ENCODE results near the gene MAP3K4. TPM values are rescaled to one million over a fixed set of nuclear protein-coding genes. Genes with fewer than 3 reads are reported as not detected.
"Not testable (repeated sequence)": the region's sequence is repeated elsewhere in the genome, so short reads cannot be mapped to it uniquely, and the experiment has no call there.

MAP3K4 gene
- total RNA-seq, 4 donors from 2014 or later: 22.5 to 38.0 (median 27.4) TPM

- Histone ChIP-seq H3K27ac (peak overlapping the region in 3 of 4 donors; percentile 49 to 57 (median 50)), H3K9me3 (no peaks in the 10 kb centered on the region), H3K36me3 (no peaks in the 10 kb centered on the region), H3K27me3 (no peaks in the 10 kb centered on the region), H3K4me1 (peaks cover 10 to 44% (median 10%) of the 10 kb centered on the region in 3 donors), H3K4me3 (no peak overlapping the region)
- 59 to 76% methylated on average over 11 of the region's 11 CpGs for WGBS, 2 donors
- intact Hi-C loops (cut with DNase I): no loop called here
- no peak for DNase-seq
- TF ChIP-seq CTCF (IDR thresholded peaks at IDR 0.05): no peak
- no peak for TF ChIP-seq POLR2A (IDR thresholded peaks at IDR 0.05)
These were observed 18.0 kb upstream of the MAP3K4 start for GRCh38 chr6:160973311-160974250.

- H3K27ac ChIP-seq: peak overlapping the region in 3 of 4 donors; percentile 49 to 57 (median 50)
- TF ChIP-seq POLR2A (IDR thresholded peaks at IDR 0.05) (no peak), CTCF (IDR thresholded peaks at IDR 0.05) (no peak)
- WGBS, 2 donors: 11 to 28% methylated on average over 5 to 9 of the region's 9 CpGs
- intact Hi-C loops (cut with DNase I): no loop called here
- H3K4me3 ChIP-seq: no peak overlapping the region
- no peaks in the 10 kb centered on the region for H3K36me3 ChIP-seq
- DNase-seq: no peak
- peaks cover 10 to 51% (median 10%) of the 10 kb centered on the region in 3 donors for H3K4me1 ChIP-seq
- no peaks in the 10 kb centered on the region for H3K27me3 ChIP-seq
- no peaks in the 10 kb centered on the region for H3K9me3 ChIP-seq
These were observed 17.2 kb upstream of the MAP3K4 start for GRCh38 chr6:160974304-160974771.

GRCh38 chr6:160975162-160975561, 16.4 kb upstream of the MAP3K4 start:
- intact Hi-C loops (cut with DNase I): no loop called here
- Histone ChIP-seq H3K4me3 (no peak overlapping the region), H3K27me3 (no peaks in the 10 kb centered on the region), H3K36me3 (no peaks in the 10 kb centered on the region), H3K4me1 (peaks cover 10 to 56% (median 10%) of the 10 kb centered on the region in 3 donors), H3K27ac (peak overlapping the region in 1 of 4 donors; percentile 50), H3K9me3 (no peaks in the 10 kb centered on the region)
- WGBS, 2 donors: 25 to 33% methylated on average over 1 of the region's 1 CpG
- no peak for DNase-seq
- TF ChIP-seq CTCF (IDR thresholded peaks at IDR 0.05): no peak
- TF ChIP-seq POLR2A (IDR thresholded peaks at IDR 0.05): no peak

GRCh38 chr6:160975961-160976360, 15.6 kb upstream of the MAP3K4 start:
- H3K27ac ChIP-seq; H3K9me3 ChIP-seq; H3K27me3 ChIP-seq; H3K36me3 ChIP-seq; intact Hi-C loops (cut with DNase I); DNase-seq; H3K4me3 ChIP-seq: not testable (repeated sequence)
- H3K4me1 ChIP-seq: peaks cover 10 to 56% (median 10%) of the 10 kb centered on the region in 3 donors
- 83 to 91% methylated on average over 4 of the region's 4 CpGs for WGBS, 2 donors

- no peak for DNase-seq
- TF ChIP-seq POLR2A (IDR thresholded peaks at IDR 0.05) (no peak), CTCF (IDR thresholded peaks at IDR 0.05) (no peak)
- 56% methylated on average over 4 of the region's 4 CpGs for WGBS, 2 donors
These were observed 13.2 kb upstream of the MAP3K4 start for GRCh38 chr6:160978141-160978901.

More at GRCh38 chr6:160978141-160978901, 13.2 kb upstream of the MAP3K4 start:
- intact Hi-C loops (cut with DNase I): no loop called here
- H3K4me1 ChIP-seq: peaks cover 10 to 38% (median 10%) of the 10 kb centered on the region in 3 donors
- no peaks in the 10 kb centered on the region for H3K27me3 ChIP-seq
- peaks cover 0 to 4% (median 4%) of the 10 kb centered on the region in 3 donors for H3K9me3 ChIP-seq
- no peaks in the 10 kb centered on the region for H3K36me3 ChIP-seq
- no peak overlapping the region for H3K4me3 ChIP-seq
- peak overlapping the region in 3 of 4 donors; percentile 29 to 50 (median 46) for H3K27ac ChIP-seq

Measured in esophagus squamous epithelium (tissue), 5 donors.